Measurements from ENCODE around the gene HOXA1. TPM values are rescaled to one million over a fixed set of nuclear protein-coding genes. Genes with fewer than 3 reads are reported as not detected.

The HOXA1 gene
- total RNA-seq, 1 donor from 2014 or later, result 0.55 TPM

DNA sequence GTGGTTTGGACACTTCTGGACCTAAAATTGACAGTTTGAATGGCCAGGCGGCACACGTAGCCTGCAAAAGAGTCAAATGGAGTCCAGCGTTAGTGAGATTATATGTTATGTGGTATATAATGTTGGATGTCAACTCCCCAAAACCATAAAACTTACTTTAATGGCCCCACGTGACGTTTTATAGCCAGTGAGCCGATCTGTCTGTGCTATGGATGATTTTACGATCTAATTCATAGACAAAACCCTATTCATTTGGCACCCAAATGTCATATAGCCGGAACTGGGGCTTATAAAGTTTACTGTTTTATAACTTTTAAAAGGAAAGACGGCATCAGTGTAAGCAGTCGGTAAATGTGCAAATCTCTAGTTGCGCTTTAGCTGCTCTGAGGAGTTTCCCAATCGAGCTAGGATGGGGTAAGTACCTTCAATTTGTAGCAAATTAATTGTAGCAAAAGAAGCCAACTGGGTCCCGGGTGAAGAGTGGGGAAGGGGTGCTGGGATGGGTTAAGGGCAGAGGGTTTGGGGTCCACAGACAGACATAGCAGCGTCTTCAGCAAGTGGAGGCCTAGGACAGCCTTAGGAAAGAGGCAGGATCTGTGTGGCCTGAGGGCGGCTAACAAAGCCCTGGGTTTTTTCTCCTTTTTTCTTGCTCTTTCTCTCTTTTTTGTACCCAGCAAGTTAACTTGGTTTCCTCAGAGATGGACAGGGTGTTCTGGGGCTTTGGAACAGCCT is 44.5 kb upstream of the HOXA1 start:
- intact Hi-C loops (cut with micrococcal nuclease), result no loop called here
- Mint-ChIP-seq H3K27me3 (peaks cover 39% of the 10 kb centered on the region), H3K4me1 (peaks cover 5% of the 10 kb centered on the region), H3K9me3 (no peaks in the 10 kb centered on the region), H3K4me3 (no peak overlapping the region), H3K36me3 (ENCODE audit: low read depth) (no peaks in the 10 kb centered on the region), H3K27ac (no peak overlapping the region)
- DNase-seq (no peak), ATAC-seq (ENCODE audit: low read depth) (no peak)
- TF ChIP-seq, protein P1, sequence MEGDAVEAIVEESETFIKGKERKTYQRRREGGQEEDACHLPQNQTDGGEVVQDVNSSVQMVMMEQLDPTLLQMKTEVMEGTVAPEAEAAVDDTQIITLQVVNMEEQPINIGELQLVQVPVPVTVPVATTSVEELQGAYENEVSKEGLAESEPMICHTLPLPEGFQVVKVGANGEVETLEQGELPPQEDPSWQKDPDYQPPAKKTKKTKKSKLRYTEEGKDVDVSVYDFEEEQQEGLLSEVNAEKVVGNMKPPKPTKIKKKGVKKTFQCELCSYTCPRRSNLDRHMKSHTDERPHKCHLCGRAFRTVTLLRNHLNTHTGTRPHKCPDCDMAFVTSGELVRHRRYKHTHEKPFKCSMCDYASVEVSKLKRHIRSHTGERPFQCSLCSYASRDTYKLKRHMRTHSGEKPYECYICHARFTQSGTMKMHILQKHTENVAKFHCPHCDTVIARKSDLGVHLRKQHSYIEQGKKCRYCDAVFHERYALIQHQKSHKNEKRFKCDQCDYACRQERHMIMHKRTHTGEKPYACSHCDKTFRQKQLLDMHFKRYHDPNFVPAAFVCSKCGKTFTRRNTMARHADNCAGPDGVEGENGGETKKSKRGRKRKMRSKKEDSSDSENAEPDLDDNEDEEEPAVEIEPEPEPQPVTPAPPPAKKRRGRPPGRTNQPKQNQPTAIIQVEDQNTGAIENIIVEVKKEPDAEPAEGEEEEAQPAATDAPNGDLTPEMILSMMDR (IDR thresholded peaks at IDR 0.05), result no peak
- ChIA-PET POLR2A (no interaction called here), CTCF (no interaction called here)

DNA sequence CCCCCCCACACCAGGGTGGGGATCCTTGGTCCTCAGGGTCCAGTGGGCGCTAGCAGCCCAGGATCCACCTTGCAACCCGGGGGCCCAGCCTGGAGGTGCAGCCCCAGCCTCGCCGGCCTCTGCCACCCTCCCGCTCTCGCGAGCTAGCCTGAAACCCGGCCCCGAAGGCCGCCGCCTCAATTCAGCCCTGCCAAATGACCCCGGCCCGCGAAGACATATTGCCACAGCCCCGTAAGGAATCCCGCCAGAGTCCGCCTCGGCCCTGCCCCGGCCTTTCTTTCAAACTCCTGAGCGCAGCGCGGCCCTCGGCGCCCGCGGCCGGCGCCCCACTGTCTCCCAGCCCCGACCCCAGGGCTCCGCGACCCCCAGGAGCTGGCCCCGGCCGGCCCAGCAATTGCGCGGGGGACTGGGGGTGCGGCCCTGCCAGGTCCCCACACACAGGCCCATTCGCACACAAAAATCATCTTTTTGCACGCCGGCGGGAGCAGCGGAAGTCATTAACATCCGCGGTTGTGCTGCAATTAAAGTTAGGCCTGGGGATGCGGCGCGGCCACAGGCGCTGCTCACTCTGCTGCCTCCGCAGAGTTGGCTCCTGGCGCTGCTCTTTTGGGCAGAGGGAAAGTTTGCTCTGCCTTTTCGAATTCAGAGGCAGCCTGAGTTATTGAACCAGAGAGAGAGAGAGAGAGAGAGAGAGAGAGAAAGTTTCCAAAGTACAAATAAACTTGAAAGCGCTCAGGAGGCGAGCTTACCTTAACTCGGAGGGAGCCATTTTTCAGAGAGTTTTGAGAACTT is 43.7 kb upstream of the HOXA1 start:
- Mint-ChIP-seq H3K4me3 (no peak overlapping the region), H3K36me3 (ENCODE audit: low read depth) (no peaks in the 10 kb centered on the region), H3K27ac (no peak overlapping the region), H3K4me1 (peaks cover 6% of the 10 kb centered on the region), H3K27me3 (peaks cover 40% of the 10 kb centered on the region), H3K9me3 (no peaks in the 10 kb centered on the region)
- POLR2A ChIA-PET, result no interaction called here
- intact Hi-C loops (cut with micrococcal nuclease), result no loop called here
- TF ChIP-seq, protein P1 (IDR thresholded peaks at IDR 0.05), result no peak
- CTCF ChIA-PET, result no interaction called here
- ATAC-seq (ENCODE audit: low read depth) (no peak), DNase-seq (no peak)

GRCh38 chr7:27138985-27139333 is 43.2 kb upstream of the HOXA1 start:
- Mint-ChIP-seq H3K36me3 (ENCODE audit: low read depth) (no peaks in the 10 kb centered on the region), H3K4me3 (no peak overlapping the region), H3K27ac (no peak overlapping the region), H3K27me3 (peaks cover 46% of the 10 kb centered on the region), H3K4me1 (peaks cover 6% of the 10 kb centered on the region), H3K9me3 (no peaks in the 10 kb centered on the region)
- intact Hi-C loops (cut with micrococcal nuclease), result no loop called here
- DNase-seq, result no peak
- ChIA-PET CTCF (no interaction called here), POLR2A (no interaction called here)
- no peak for ATAC-seq (ENCODE audit: low read depth)
- TF ChIP-seq, protein P1 (IDR thresholded peaks at IDR 0.05), result no peak

- DNase-seq (no peak), ATAC-seq (ENCODE audit: low read depth) (no peak)
- TF ChIP-seq, protein P1 (IDR thresholded peaks at IDR 0.05), result no peak
- H3K36me3 Mint-ChIP-seq (ENCODE audit: low read depth), result no peaks in the 10 kb centered on the region
- peaks cover 6% of the 10 kb centered on the region for H3K4me1 Mint-ChIP-seq
- ChIA-PET POLR2A (no interaction called here), CTCF (no interaction called here)
- H3K27ac Mint-ChIP-seq, result no peak overlapping the region
- no peak overlapping the region for H3K4me3 Mint-ChIP-seq
- intact Hi-C loops (cut with micrococcal nuclease), result no loop called here
- H3K27me3 Mint-ChIP-seq, result peaks cover 49% of the 10 kb centered on the region
- H3K9me3 Mint-ChIP-seq, result no peaks in the 10 kb centered on the region
Measured at GRCh38 chr7:27138472-27138871, 42.7 kb upstream of the HOXA1 start.

DNA sequence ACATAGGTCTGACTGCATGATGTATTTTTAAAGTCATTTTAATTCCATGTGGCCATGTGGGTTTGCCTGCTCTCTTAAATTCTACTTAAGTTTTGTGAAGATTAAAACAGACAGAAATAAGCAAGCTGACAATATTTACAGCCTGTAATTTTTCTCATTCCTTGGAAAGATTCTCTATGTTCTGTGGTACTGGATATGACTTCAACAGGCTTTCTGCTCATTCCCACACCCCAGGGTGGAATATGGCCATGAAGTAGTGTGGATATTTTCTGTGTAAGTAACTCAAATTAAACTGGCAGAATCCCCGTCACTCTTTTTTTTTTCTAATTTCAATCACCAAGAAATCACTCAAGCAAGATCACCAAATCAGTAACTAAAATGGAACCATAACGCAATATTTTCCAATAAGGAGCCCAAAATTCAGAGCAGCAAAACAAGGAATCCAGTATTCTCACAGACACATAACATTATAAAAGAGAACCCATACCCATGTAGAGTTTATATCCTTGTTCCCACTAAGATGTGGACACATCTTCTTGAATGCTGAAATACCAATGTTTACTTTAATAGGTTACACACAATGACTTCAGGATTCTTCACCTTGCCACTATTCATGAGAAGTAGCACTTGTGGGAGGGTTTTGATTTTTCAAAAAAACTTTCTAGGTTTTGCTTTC is 42.0 kb upstream of the HOXA1 start:
- intact Hi-C loops (cut with micrococcal nuclease), result no loop called here
- no peaks in the 10 kb centered on the region for H3K36me3 Mint-ChIP-seq (ENCODE audit: low read depth)
- peaks cover 54% of the 10 kb centered on the region for H3K27me3 Mint-ChIP-seq
- TF ChIP-seq, protein P1 (IDR thresholded peaks at IDR 0.05), result no peak
- no peaks in the 10 kb centered on the region for H3K9me3 Mint-ChIP-seq
- ATAC-seq (ENCODE audit: low read depth), result no peak
- H3K27ac Mint-ChIP-seq, result no peak overlapping the region
- H3K4me3 Mint-ChIP-seq, result no peak overlapping the region
- peaks cover 6% of the 10 kb centered on the region for H3K4me1 Mint-ChIP-seq
- DNase-seq, result no peak
- CTCF ChIA-PET, result no interaction called here
- POLR2A ChIA-PET, result no interaction called here

Measured in activated B cell treated with CpG ODN at 0.5 μM for 24 hours (primary cell).